A549 (cell line): ENCODE measurements around the gene CLDN7. TPM values are rescaled to one million over a fixed set of nuclear protein-coding genes. Genes with fewer than 3 reads are reported as not detected.

Source experiments
- ATAC-seq, 2 experiments: fragments of 200-7000 bp in 1 of 2; fragments of >200 bp in 1 of 2; cut with Nextera tagmentation in 1 of 2; cut with Tn5 transposase in 1 of 2; 3 replicates each; pipeline versions ENCODE4 v1.8.0 to v1.9.1; 2018 to 2020; ENCODE audit warnings: mild to moderate bottlenecking in 1 of 2, moderate library complexity in 1 of 2
- CTCF ChIA-PET: fragments of 300-600 bp; sonication (Branson Sonifier 250); formaldehyde crosslinking; extraction: SDS; loops from one replicate; lab custom pipeline; 2021; ENCODE audit warnings: antibody characterized with exemption, inconsistent platforms; lab: Yijun Ruan, JAX
- POLR2A ChIA-PET: fragments of 350-600 bp; formaldehyde crosslinking; extraction: SDS; loops from one replicate; lab custom pipeline; 2021; ENCODE audit warnings: antibody characterized with exemption, inconsistent platforms; lab: Yijun Ruan, JAX
- DNase-seq, 2 experiments: peaks; one replicate each; pipeline versions ENCODE4 v3.0.0 to v3.0.0-alpha.2; 2011 to 2016; ENCODE audit warnings: low read depth in 1 of 2, low spot score in 1 of 2
- FAIRE-seq: peaks from 2 replicates; lab custom pipeline; 2011; peaks lifted over from hg19 to GRCh38; lab: Jason Lieb, UNC
- H3K27ac ChIP-seq, 2 experiments: fragments of >200 bp; sonication (Bioruptor Twin); formaldehyde crosslinking; 3 replicates each; pipeline ENCODE4 v1.5.1; 2016 to 2017
- H3K4me1 ChIP-seq: fragments of >200 bp; sonication (Bioruptor Twin); formaldehyde crosslinking; 3 replicates; pipeline ENCODE4 v1.6.1; 2016
- H3K4me2 ChIP-seq: fragments of >200 bp; sonication (Bioruptor Twin); formaldehyde crosslinking; 3 replicates; pipeline ENCODE4 v1.6.1; 2016
- H3K4me3 ChIP-seq: fragments of >200 bp; sonication (Bioruptor Twin); formaldehyde crosslinking; 3 replicates; pipeline ENCODE4 v1.5.1; 2016
- H3K9me3 ChIP-seq: fragments of >200 bp; sonication (Bioruptor Twin); formaldehyde crosslinking; 3 replicates; pipeline ENCODE4 v1.6.1; 2016
- E2F6 ChIP-seq: IDR thresholded peaks from 2 replicates; pipeline ENCODE4 v1.6.1; 2012; ENCODE audit warnings: low read depth, borderline replicate concordance
- EP300 ChIP-seq, 2 experiments: fragments of >200 bp; sonication (Bioruptor Twin); formaldehyde crosslinking; IDR thresholded peaks; 2 replicates in 1 of 2; 3 replicates in 1 of 2; pipeline ENCODE4 v1.6.1; 2016 to 2017
- FOSB ChIP-seq: fragments of 250-450 bp; sonication (Bioruptor Pico); IDR thresholded peaks from 2 replicates; pipeline ENCODE4 v1.5.0; 2020; ENCODE audit warnings: mild to moderate bottlenecking, moderate library complexity
- HMGXB4 ChIP-seq: fragments of 250-450 bp; sonication (Bioruptor Pico); IDR thresholded peaks from 2 replicates; pipeline ENCODE4 v1.5.0; 2021; ENCODE audit warnings: mild to moderate bottlenecking, moderate library complexity, borderline replicate concordance
- HOXA7 ChIP-seq: fragments of 250-450 bp; sonication (Bioruptor Pico); IDR thresholded peaks from 2 replicates; pipeline ENCODE4 v1.5.0; 2020; ENCODE audit warnings: mild to moderate bottlenecking, moderate library complexity
- KDM1A ChIP-seq: fragments of 200-600 bp; sonication (generic); IDR thresholded peaks from 2 replicates; pipeline ENCODE4 v1.6.1; 2016; ENCODE audit warnings: low read depth, mild to moderate bottlenecking
- KDM5A ChIP-seq: fragments of 200-600 bp; sonication (generic); IDR thresholded peaks from 2 replicates; pipeline ENCODE4 v1.6.1; 2016; ENCODE audit warnings: antibody characterized with exemption, mild to moderate bottlenecking
- MAFK ChIP-seq: fragments of 450-650 bp; IDR thresholded peaks from 2 replicates; pipeline ENCODE4 v1.6.1; 2014; ENCODE audit not compliant: partially characterized antibody
- MAX ChIP-seq: IDR thresholded peaks from 2 replicates; pipeline ENCODE4 v1.6.1; 2012
- MYC ChIP-seq: IDR thresholded peaks from 2 replicates; pipeline ENCODE4 v1.6.1; 2012; ENCODE audit warnings: mild to moderate bottlenecking, inconsistent platforms, low read length, improper control_type of control experiment, borderline replicate concordance
- PHF8 ChIP-seq: fragments of 200-600 bp; sonication (generic); IDR thresholded peaks from 2 replicates; pipeline ENCODE4 v1.6.1; 2016; ENCODE audit warnings: low read depth, mild to moderate bottlenecking, antibody characterized with exemption, moderate library complexity, borderline replicate concordance
- POLR2AphosphoS2 ChIP-seq: conservative IDR thresholded peaks from 2 replicates; pipeline ENCODE4 v1.6.1; 2012; ENCODE audit warnings: low read length, improper control_type of control experiment, inconsistent platforms
- RAD21 ChIP-seq, 2 experiments: fragments of >200 bp in 1 of 2; sonication (Bioruptor Twin) in 1 of 2; formaldehyde crosslinking in 1 of 2; IDR thresholded peaks in 1 of 2; conservative IDR thresholded peaks in 1 of 2; 2 replicates in 1 of 2; 3 replicates in 1 of 2; pipeline ENCODE4 v1.6.1; 2012 to 2018; ENCODE audit warnings: inconsistent platforms in 1 of 2
- SMC3 ChIP-seq: fragments of >200 bp; sonication (Bioruptor Twin); formaldehyde crosslinking; IDR thresholded peaks from 3 replicates; pipeline ENCODE4 v1.6.1; 2018; ENCODE audit warnings: inconsistent platforms
- TFCP2L1 ChIP-seq: fragments of 250-450 bp; sonication (Bioruptor Pico); IDR thresholded peaks from 2 replicates; pipeline ENCODE4 v1.5.0; 2021; ENCODE audit warnings: mild to moderate bottlenecking
- WGBS: methylation state at CpG from one replicate; pipeline ENCODE4 v1.1.6; 2017; ENCODE audit errors: missing lambda C conversion rate; 5-methylcytosine and 5-hydroxymethylcytosine counted together
- polyA plus RNA-seq, 4 experiments: library from polyadenylated mRNA; depleted of rRNA in 3 of 4; stranded (reverse); fragments of >200 nt; fragmentation: RNase III in 1 of 4; extraction: RNeasy Plus Mini Kit Qiagen cat#74134 plus additional on column Dnase treatment in 1 of 4; gene quantifications; 2 replicates in 3 of 4; 3 replicates in 1 of 4; pipeline ENCODE4 v1.2.3, GENCODE V29; 2011 to 2017
- TF ChIP-seq, protein P1 (sequence below): fragments of >200 bp; sonication (Bioruptor Twin); formaldehyde crosslinking; IDR thresholded peaks from 2 replicates; pipeline ENCODE4 v1.6.1; 2016
- TF ChIP-seq, protein P2 (sequence below): IDR thresholded peaks from 2 replicates; pipeline ENCODE4 v1.6.1; 2012
- TF ChIP-seq, protein P3 (sequence below): fragments of 450-650 bp; IDR thresholded peaks from 2 replicates; pipeline ENCODE4 v1.6.1; 2014; ENCODE audit warnings: antibody characterized with exemption

Gene CLDN7
- polyA plus RNA-seq, 2 of the 4 experiments (the other 2 are of a cell fraction) = 0.97 to 4.2 TPM

- ChIA-PET CTCF (interaction anchor here (0.6 to 5.6 kb wide), 9 partner anchors 8 to 567 kb away, joined by 3 to 42 read pairs (median 5); partner anchors contain the start of gene SLC2A4), POLR2A (interaction anchor here (0.6 to 1.1 kb wide), 3 partner anchors 16 to 55 kb away, joined by 3 read pairs; no protein-coding TSS in a partner anchor)
- no peak overlapping the region for H3K4me2 ChIP-seq
- no peak for DNase-seq
- 91% methylated on average over 8 of the region's 8 CpGs for WGBS
- H3K4me1 ChIP-seq = peaks cover 30% of the 10 kb centered on the region
- TF ChIP-seq MAFK = peak; percentile 48
- TF ChIP-seq, protein P1, sequence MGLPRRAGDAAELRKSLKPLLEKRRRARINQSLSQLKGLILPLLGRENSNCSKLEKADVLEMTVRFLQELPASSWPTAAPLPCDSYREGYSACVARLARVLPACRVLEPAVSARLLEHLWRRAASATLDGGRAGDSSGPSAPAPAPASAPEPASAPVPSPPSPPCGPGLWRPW = no peak
- no peak overlapping the region for H3K27ac ChIP-seq
- no peaks in the 10 kb centered on the region for H3K9me3 ChIP-seq
- no peak overlapping the region for H3K4me3 ChIP-seq
- no peak for ATAC-seq
- FAIRE-seq = no peak
These were observed 5.4 kb downstream of the CLDN7 start for GRCh38 chr17:7256766-7257456.

- TF ChIP-seq RAD21 (conservative IDR thresholded peaks at IDR 0.05 in 1 of 2, IDR thresholded peaks at IDR 0.05 in 1 of 2) (no peak), FOSB (CRISPR knock-in tag) (no peak)
- TF ChIP-seq, protein P2, sequence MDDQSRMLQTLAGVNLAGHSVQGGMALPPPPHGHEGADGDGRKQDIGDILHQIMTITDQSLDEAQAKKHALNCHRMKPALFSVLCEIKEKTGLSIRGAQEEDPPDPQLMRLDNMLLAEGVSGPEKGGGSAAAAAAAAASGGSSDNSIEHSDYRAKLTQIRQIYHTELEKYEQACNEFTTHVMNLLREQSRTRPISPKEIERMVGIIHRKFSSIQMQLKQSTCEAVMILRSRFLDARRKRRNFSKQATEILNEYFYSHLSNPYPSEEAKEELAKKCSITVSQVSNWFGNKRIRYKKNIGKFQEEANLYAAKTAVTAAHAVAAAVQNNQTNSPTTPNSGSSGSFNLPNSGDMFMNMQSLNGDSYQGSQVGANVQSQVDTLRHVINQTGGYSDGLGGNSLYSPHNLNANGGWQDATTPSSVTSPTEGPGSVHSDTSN = no peak
- FAIRE-seq = no peak
- no peak for ATAC-seq
- H3K4me3 ChIP-seq = no peak overlapping the region
- 90% methylated on average over 4 of the region's 4 CpGs for WGBS
- H3K9me3 ChIP-seq = no peaks in the 10 kb centered on the region
- H3K4me2 ChIP-seq = no peak overlapping the region
- no peak for DNase-seq
- POLR2A ChIA-PET = no interaction called here
- CTCF ChIA-PET = interaction anchor here (1.0 to 5.6 kb wide), 8 partner anchors 9 to 333 kb away, joined by 3 to 42 read pairs (median 6); partner anchors contain the start of gene SLC2A4
- peaks cover 31% of the 10 kb centered on the region for H3K4me1 ChIP-seq
- no peak overlapping the region for H3K27ac ChIP-seq
These were observed 7.8 kb downstream of the CLDN7 start for GRCh38 chr17:7254511-7254910.

DNA sequence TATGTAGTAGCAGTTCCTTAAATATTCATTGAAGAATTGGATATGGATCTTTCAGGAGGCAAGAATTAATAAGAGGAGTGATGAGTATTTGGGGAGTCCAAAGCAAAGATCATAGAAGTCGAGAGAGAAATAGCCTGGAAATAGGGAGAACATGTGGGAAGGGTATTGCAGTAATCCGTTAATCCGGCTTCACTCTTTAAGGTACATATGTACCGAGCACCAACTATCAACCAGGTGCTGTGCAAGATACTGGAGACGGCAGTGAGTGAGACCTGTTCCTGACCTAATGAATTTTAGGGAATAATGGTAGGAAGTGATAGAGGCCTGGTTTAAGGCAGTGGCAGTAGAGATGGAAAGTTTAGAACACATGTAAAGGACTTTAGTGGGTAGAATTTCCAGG, 9.2 kb downstream of the CLDN7 start:
- CTCF ChIA-PET = no interaction called here
- H3K4me3 ChIP-seq = peak overlapping the region; percentile 99
- DNase-seq = no peak
- TF ChIP-seq, protein P3, sequence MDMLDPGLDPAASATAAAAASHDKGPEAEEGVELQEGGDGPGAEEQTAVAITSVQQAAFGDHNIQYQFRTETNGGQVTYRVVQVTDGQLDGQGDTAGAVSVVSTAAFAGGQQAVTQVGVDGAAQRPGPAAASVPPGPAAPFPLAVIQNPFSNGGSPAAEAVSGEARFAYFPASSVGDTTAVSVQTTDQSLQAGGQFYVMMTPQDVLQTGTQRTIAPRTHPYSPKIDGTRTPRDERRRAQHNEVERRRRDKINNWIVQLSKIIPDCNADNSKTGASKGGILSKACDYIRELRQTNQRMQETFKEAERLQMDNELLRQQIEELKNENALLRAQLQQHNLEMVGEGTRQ = no peak
- TF ChIP-seq HOXA7 (CRISPR knock-in tag) (0 out of 2 replicates have a peak, but pooled peaks have one; percentile 57), TFCP2L1 (CRISPR knock-in tag) (0 out of 2 replicates have a peak, but pooled peaks have one; percentile 33)
- peak overlapping the region; percentile 96 for H3K4me2 ChIP-seq
- H3K27ac ChIP-seq = peak overlapping the region; percentile 96 to 99
- H3K9me3 ChIP-seq = no peaks in the 10 kb centered on the region
- 72% methylated on average over 5 of the region's 5 CpGs for WGBS
- no peak for FAIRE-seq
- peaks cover 28% of the 10 kb centered on the region for H3K4me1 ChIP-seq
- POLR2A ChIA-PET = no interaction called here
- ATAC-seq = no peak

DNA sequence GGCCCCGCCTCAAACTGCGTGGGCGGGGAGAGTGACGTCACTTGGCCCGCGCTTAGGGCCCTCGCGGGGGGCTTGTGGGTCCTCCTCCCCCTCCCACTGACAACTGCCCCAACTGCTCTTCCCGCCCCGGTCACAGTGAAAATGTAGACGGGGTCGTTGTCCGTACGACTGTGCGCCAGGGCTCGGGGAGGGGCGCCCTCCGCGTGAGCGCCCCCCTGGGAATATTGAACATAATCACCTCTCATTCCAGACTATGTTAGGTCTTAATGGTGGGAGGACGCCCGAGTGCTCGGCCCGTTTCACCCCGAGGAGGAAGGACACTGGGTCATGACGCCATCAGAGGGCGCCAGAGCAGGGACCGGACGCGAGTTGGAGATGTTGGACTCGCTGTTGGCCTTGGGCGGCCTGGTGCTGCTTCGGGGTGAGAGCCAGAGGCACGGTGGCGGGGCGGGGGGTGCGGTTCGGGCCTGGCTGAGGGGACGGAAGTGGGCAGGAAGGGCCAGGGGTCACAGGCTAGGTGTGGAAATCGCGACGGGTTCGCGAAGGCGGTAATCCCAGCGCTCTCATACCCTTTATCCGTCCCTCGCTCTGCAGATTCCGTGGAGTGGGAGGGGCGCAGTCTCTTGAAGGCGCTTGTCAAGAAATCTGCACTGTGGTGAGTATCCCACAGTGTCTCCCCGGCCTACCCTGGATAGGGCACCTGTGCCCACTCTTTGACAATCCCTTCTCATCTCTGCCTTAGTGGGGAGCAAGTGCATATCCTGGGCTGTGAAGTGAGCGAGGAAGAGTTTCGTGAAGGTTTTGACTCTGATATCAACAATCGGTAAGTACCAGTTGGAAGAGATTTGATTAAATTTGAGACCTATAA, 9.9 kb downstream of the CLDN7 start, which contains the start of gene ELP5:
ELP5 (plus strand) TSS at position 40 of the 868 bp plus-strand sequence; CDS start at position 376, 336 bp downstream.
- Histone ChIP-seq H3K9me3 (no peaks in the 10 kb centered on the region), H3K4me3 (peak within 1 kb of the TSS; percentile 99), H3K4me1 (peaks cover 28% of the 10 kb centered on the region), H3K27ac (peak within 1 kb of the TSS; percentile 96 to 99), H3K4me2 (peak within 1 kb of the TSS; percentile 96)
- FAIRE-seq (peak; percentile 88), ATAC-seq (peak; percentile 85 to 86), DNase-seq (peak; percentile 97 to 98)
- WGBS = 3% methylated on average over 48 of the region's 55 CpGs
- ChIA-PET CTCF (interaction anchor here (1.6 kb wide), 1 partner anchor 11 kb away, joined by 7 read pairs; the partner anchor contains the start of gene GABARAP), POLR2A (interaction anchor here (1.0 to 2.0 kb wide), 3 partner anchors 10 to 14 kb away, joined by 3 to 15 read pairs (median 6); partner anchors contain the start of genes GABARAP and PHF23)
- TF ChIP-seq KDM1A (no peak), HMGXB4 (no peak), MYC (peak; percentile 71; the same call in 1 of the 2 replicates), KDM5A (peak; percentile 73), POLR2AphosphoS2 (no peak), PHF8 (peak; percentile 95), E2F6 (0 out of 2 replicates have a peak, but pooled peaks have one; percentile 9), SMC3 (peak; percentile 61), MAX (peak; percentile 82), RAD21 (conservative IDR thresholded peaks at IDR 0.05 in 1 of 2, IDR thresholded peaks at IDR 0.05 in 1 of 2) (peak; percentile 31 to 56; a peak in 4 of 5 replicates), EP300 (IDR thresholded peaks at IDR 0.05) (no peak)
- TF ChIP-seq, protein P3 = no peak
